Stimulated activated CD8-positive, alpha-beta memory T cell treated with anti-CD3 and anti-CD28 coated beads, Interleukin-12 subunit alpha, Interleukin-12 subunit beta, amount 100 ng/mL, for 24 hours (primary cell): ENCODE results near the gene DCAF5.
"Not testable (repeated sequence)": the region's sequence is repeated elsewhere in the genome, so short reads cannot be mapped to it uniquely, and the experiment has no call there.

Experiments
- DNase-seq: peaks from one replicate; pipeline ENCODE4 v3.0.0-alpha.2; 2020; ENCODE audit errors: extremely low read depth

DCAF5 gene

GRCh38 chr14:69152902-69153151 lies at the start of gene DCAF5:
Gene DCAF5 (minus strand): TSS chr14:69153119. CDS start chr14:69152978, 141 bp downstream.
- DNase-seq: peak; percentile 85

DNA sequence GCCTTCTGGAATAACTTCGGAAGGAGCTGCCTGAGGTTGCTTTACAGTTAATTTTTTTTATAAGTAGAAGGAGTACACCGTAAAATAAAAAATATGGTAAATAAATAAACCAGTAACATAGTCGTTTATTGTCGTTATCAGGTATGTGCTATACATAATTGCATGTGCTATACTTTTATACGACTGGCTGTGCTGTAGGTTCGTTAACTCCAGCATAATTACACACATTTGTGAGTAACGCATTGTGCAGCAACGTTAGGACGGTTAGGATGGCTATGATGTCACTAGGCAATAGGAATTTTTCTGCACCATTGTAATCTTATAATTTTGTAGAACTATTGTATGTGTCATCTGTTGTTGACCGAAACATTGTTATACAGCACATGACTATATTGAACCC lies 46.9 kb upstream of the DCAF5 start:
- no peak for DNase-seq

- DNase-seq: no peak
Observed at GRCh38 chr14:69193721-69194120, 40.8 kb upstream of the DCAF5 start.

- peak; percentile 27 for DNase-seq
Observed at GRCh38 chr14:69191340-69192111, 38.6 kb upstream of the DCAF5 start, which contains the start of gene EXD2. Gene EXD2 (plus strand): TSS chr14:69191498. CDS start chr14:69209471, 17,973 bp downstream.

DNA sequence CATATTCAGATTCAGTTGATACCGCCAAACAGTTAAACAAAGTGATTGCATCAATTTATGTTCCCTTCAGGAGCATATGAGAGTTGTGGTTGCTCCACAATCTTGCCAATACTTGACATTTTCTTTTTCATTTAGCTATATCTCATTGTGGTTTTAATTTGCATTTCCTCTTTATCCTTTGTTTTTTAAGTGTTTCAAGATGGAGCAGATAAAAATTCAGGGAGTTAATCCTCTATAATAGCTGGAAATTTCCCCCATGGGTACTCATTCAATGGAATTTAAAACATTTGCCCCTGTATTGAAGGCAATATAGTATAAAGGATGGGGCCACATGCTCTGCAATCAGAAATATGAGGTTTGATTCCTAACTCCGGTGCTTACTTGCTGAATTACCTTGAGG lies 37.3 kb upstream of the DCAF5 start:
- no peak for DNase-seq

DNA sequence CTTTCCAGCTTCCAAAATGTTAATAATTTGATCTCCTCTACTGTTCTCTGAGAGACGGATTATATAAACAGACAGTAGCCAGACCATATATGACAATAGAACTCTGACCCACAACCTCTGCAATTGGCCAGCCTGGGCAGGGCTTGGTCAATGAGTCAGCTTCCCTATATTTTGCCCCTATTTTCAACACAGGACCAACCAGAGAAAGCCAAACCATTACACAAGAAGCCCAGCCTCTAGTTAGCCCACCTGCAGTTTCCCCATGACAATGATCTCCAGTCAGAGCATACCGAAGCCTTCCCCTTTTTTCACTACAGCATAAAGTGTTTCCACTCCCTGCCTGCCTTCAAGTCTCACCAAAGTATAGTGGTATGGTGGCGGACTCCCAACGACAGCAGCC lies 30.8 kb upstream of the DCAF5 start:
- DNase-seq: no peak

- DNase-seq: not testable (repeated sequence)
Observed at GRCh38 chr14:69182580-69182979, 29.7 kb upstream of the DCAF5 start.

DNA sequence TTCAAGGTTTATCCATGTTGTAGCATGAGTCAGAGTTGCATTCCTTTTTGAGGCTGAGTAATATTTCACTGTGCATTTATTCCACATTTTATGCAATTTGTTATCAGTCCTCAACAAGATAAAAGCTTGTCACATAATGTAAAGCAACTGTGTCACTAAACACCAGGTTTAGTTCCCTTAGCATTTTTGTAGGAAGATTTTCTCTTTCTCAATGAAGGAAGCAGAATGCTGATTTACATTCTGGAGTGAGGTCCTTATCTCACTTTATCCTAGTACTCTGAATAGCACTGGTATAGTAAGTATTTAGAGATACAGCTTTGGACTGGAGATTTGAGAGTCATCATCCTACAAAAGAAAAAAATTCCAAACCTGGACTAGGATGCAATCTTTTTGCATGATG lies 28.6 kb upstream of the DCAF5 start:
- DNase-seq: no peak

DNA sequence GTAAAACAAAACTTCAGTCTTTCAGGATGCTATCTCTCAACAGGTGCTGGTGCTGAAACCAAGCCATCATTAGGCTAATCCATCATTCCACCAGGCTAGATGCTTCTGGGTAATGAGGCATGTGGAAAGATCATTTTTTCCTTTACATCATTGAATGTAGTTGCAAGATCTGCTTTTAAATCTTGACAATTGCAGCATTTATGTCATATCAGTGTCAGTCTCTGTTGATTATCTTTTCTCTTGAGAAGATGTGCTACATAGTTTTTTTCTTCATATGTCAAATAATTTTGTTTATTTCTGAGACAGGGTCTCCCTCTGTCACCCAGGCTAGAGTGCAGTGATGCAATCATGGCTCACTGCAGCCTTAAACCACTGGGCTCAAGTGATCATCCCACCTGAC lies 22.2 kb upstream of the DCAF5 start:
- no peak for DNase-seq

DNA sequence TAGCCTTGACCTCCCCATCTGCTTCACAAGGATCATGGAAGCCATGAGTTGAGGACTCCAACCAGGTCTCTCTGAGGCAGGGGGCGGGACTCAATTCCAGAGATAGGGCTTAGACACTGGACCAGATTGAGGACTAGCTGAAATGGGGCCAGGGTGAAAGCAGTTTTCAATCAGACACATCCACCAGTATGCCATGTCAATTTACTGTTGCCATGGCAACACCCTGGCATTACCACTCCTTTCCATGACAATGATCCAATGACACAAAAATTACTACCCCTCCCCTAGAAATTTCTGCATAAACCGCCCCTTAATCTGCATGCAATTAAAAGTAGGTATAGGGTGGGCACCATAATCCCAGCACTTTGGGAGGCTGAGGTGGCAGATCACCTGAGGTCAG lies 18.6 kb upstream of the DCAF5 start:
- DNase-seq: no peak

- no peak for DNase-seq
Observed at GRCh38 chr14:69170839-69171238, 17.9 kb upstream of the DCAF5 start.

DNA sequence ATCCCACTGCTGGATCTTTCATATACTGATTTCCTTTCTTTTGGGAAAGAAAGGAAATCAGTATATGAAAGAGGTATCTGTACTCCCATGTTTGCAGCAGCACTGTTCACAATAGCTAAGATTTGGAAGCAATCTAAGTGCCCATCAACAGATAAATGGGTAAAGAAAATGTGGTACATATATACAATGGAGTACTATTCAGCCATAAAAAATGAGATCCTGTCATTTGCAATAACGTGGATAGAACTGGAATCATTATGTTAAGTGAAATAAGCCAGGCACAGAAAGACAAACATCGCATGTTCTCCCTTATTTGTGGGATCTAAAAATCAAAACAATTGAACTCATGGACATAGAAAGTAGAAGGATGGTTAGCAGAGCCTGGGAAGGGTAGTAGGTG lies 12.9 kb upstream of the DCAF5 start:
- not testable (repeated sequence) for DNase-seq

GRCh38 chr14:69161590-69161989 lies 8.7 kb upstream of the DCAF5 start:
- no peak for DNase-seq

GRCh38 chr14:69156224-69156623 lies 3.3 kb upstream of the DCAF5 start:
- DNase-seq: no peak

- no peak for DNase-seq
Observed at GRCh38 chr14:69154779-69155178, 1.9 kb upstream of the DCAF5 start.

DNA sequence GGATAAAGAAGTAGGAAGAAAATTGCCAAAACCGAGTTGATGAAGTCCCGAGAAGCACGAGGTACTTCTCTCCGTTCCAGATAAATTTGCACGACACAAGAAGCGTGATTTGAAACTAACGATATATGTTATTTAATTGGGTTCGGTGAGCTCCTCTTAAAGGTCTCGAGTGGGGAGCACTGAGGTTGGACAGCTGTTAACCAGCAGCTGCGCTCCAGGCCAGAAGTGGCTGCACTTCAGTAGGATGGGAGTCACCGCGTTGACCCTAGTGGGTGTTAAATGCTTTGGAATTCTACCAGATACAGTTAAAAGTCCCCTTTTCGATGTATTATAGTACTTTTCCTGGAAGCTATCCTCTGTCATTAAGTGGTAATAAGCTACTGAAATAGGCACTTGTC lies 953 bp upstream of the DCAF5 start:
- no peak for DNase-seq

- no peak for DNase-seq
Observed at GRCh38 chr14:69153152-69153872, 393 bp upstream of the DCAF5 start.

GRCh38 chr14:69152181-69152901 lies 578 bp downstream of the DCAF5 start:
- no peak for DNase-seq

GRCh38 chr14:69151458-69152180 lies 1.3 kb downstream of the DCAF5 start:
- peak; percentile 61 for DNase-seq

GRCh38 chr14:69149461-69150244 lies 3.3 kb downstream of the DCAF5 start:
- DNase-seq: no peak

DNA sequence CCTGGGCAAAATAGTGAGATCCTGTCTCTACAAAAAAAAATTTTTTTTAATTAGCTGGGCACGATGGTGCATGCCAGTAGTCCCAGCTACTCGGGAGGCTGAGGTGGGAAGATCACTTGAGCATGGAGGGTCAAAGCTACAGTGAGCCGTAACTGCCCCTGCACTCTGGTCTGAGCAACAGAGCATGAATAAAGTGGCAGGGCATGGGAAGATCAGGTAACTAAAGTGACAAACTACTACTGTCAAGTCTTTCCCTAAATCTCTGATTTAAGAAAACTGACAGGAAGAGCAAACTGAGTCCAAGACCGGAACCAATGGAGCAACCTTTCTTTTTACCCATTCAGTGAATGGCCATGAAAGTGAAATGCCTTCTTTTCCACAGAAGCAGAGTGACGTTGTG lies 10.8 kb downstream of the DCAF5 start:
- no peak for DNase-seq
